HepG2 (cell line): ENCODE results near the gene THAP9. TPM values are rescaled to one million over a fixed set of nuclear protein-coding genes. Genes with fewer than 3 reads are reported as not detected.

Experiments used
- ATAC-seq: fragments of 200-7000 bp; cut with Tn5 transposase; 3 replicates; pipeline ENCODE4 v1.9.1; 2020; ENCODE audit warnings: mild to moderate bottlenecking, moderate library complexity
- BruUV-seq: library from RNA; stranded (reverse); fragments of 400-500 nt; replicated peaks from 2 replicates; lab custom pipeline; 2021; lab: Mats Ljungman, UMichigan
- CTCF ChIA-PET: fragments of 300-600 bp; formaldehyde crosslinking; extraction: SDS; loops from one replicate; lab custom pipeline; 2021; ENCODE audit warnings: low total read pairs, inconsistent platforms, low intra/inter-chr PET ratio; lab: Yijun Ruan, JAX
- POLR2A ChIA-PET: fragments of 350-600 bp; sonication (Branson Sonifier 250); formaldehyde crosslinking; loops from one replicate; lab custom pipeline; 2020; ENCODE audit warnings: antibody characterized with exemption, inconsistent platforms; lab: Yijun Ruan, JAX
- DNase-seq: peaks from one replicate; pipeline ENCODE4 v3.0.0-alpha.2; 2015; ENCODE audit warnings: low spot score
- FAIRE-seq: peaks from 3 replicates; lab custom pipeline; 2011; peaks lifted over from hg19 to GRCh38; lab: Jason Lieb, UNC
- H2AFZ ChIP-seq: one replicate; pipeline ENCODE4 v1.6.1; 2011; ENCODE audit warnings: low read length, inconsistent platforms
- H3K27ac ChIP-seq: fragments of 300-600 bp; 3 replicates; pipeline ENCODE4 v1.8.0; 2011; ENCODE audit warnings: mixed run types, mild to moderate bottlenecking, mixed read lengths, low read length, inconsistent platforms; ENCODE audit not compliant: insufficient read depth; ENCODE audit errors: extremely low read length
- H3K27me3 ChIP-seq, 2 experiments: fragments of 200-600 bp in 1 of 2; 2 replicates in 1 of 2; 3 replicates in 1 of 2; pipeline versions ENCODE4 v1.6.0 to v1.8.0; 2011; ENCODE audit warnings: low read length in 2 of 2, mild to moderate bottlenecking in 2 of 2, moderate library complexity in 2 of 2, inconsistent platforms in 1 of 2; ENCODE audit not compliant: insufficient read depth in 2 of 2, control insufficient read depth in 1 of 2
- H3K36me3 ChIP-seq, 2 experiments: fragments of 200-600 bp in 1 of 2; replicated peaks in 1 of 2; 2 replicates in 1 of 2; 3 replicates in 1 of 2; pipeline versions ENCODE4 v1.5.1 to v1.8.0; 2011; ENCODE audit warnings: low read length in 2 of 2, inconsistent platforms in 1 of 2; ENCODE audit not compliant: insufficient read depth in 2 of 2, control insufficient read depth in 1 of 2
- H3K4me1 ChIP-seq: 2 replicates; pipeline ENCODE4 v1.5.1; 2012; ENCODE audit warnings: low read length, inconsistent platforms; ENCODE audit not compliant: insufficient read depth
- H3K4me2 ChIP-seq: 2 replicates; pipeline ENCODE4 v1.6.0; 2011; ENCODE audit warnings: low read depth, low read length, inconsistent platforms
- H3K4me3 ChIP-seq, 3 experiments: fragments of 200-600 bp in 1 of 3; sonication (generic), shearing (Covaris generic) in 1 of 3; replicated peaks in 1 of 3; 2 replicates each; pipeline ENCODE4 v1.5.1; 2011 to 2016; ENCODE audit warnings: low read length in 3 of 3, inconsistent platforms in 2 of 3, low read depth in 2 of 3, mild to moderate bottlenecking in 2 of 3, control low read depth in 1 of 3, mixed read lengths in 1 of 3; ENCODE audit not compliant: insufficient read depth in 1 of 3
- H3K79me2 ChIP-seq: one replicate; pipeline ENCODE4 v1.6.1; 2011; ENCODE audit warnings: low read length, inconsistent platforms; ENCODE audit not compliant: insufficient read depth
- H3K9ac ChIP-seq: 2 replicates; pipeline ENCODE4 v1.6.0; 2011; ENCODE audit warnings: mild to moderate bottlenecking, low read depth, low read length, inconsistent platforms; ENCODE audit not compliant: insufficient read depth
- H3K9me3 ChIP-seq: 2 replicates; pipeline ENCODE4 v1.5.1; 2012; ENCODE audit warnings: mild to moderate bottlenecking, low read length
- H4K20me1 ChIP-seq: 2 replicates; pipeline ENCODE4 v1.6.0; 2011; ENCODE audit warnings: inconsistent platforms, mild to moderate bottlenecking, low read length, moderate library complexity; ENCODE audit not compliant: insufficient read depth
- AGO1 ChIP-seq: fragments of 200-400 bp; formaldehyde crosslinking; IDR thresholded peaks from 2 replicates; pipeline ENCODE4 v1.6.1; 2017; ENCODE audit warnings: mild to moderate bottlenecking, low read depth, low read length, moderate library complexity; ENCODE audit not compliant: poor library complexity, severe bottlenecking
- CENPX ChIP-seq: sonication (generic); formaldehyde crosslinking; IDR thresholded peaks from 2 replicates; pipeline ENCODE4 v1.9.0; 2021; ENCODE audit warnings: mild to moderate bottlenecking, missing genetic modification reagents, moderate library complexity
- GATA4 ChIP-seq: sonication (generic); IDR thresholded peaks from 2 replicates; pipeline ENCODE4 v1.6.1; 2016; ENCODE audit warnings: antibody characterized with exemption, low read depth, borderline replicate concordance
- MED13 ChIP-seq: sonication (generic); formaldehyde crosslinking; IDR thresholded peaks from 2 replicates; pipeline ENCODE4 v1.5.0; 2020; ENCODE audit warnings: missing genetic modification reagents
- MIXL1 ChIP-seq: IDR thresholded peaks from 2 replicates; pipeline ENCODE4 v1.6.1; 2016
- NCOA1 ChIP-seq: sonication (generic); formaldehyde crosslinking; IDR thresholded peaks from 2 replicates; pipeline ENCODE4 v1.9.0; 2021; ENCODE audit warnings: missing genetic modification reagents
- POLR2AphosphoS5 ChIP-seq: IDR thresholded peaks from 2 replicates; pipeline ENCODE4 v1.6.1; 2012; ENCODE audit warnings: low read depth, low read length
- SMAD1 ChIP-seq: sonication (generic); formaldehyde crosslinking; IDR thresholded peaks from 2 replicates; pipeline ENCODE4 v1.4.0; 2020; ENCODE audit warnings: missing genetic modification reagents, low read depth, mild to moderate bottlenecking, borderline replicate concordance
- TBP ChIP-seq: sonication (generic); formaldehyde crosslinking; IDR thresholded peaks from 2 replicates; pipeline ENCODE4 v1.5.0; 2020; ENCODE audit warnings: missing genetic modification reagents
- ZBTB14 ChIP-seq: sonication (generic); formaldehyde crosslinking; IDR thresholded peaks from 2 replicates; pipeline ENCODE4 v1.4.0; 2020; ENCODE audit warnings: missing genetic modification reagents
- ZC3H4 ChIP-seq: sonication (generic); formaldehyde crosslinking; IDR thresholded peaks from 2 replicates; pipeline ENCODE4 v1.4.0; 2020; ENCODE audit warnings: missing genetic modification reagents, borderline replicate concordance
- ZNF770 ChIP-seq: sonication (generic); formaldehyde crosslinking; IDR thresholded peaks from 2 replicates; pipeline ENCODE4 v1.5.0; 2020; ENCODE audit warnings: mild to moderate bottlenecking, missing genetic modification reagents
- WGBS: methylation state at CpG from one replicate; pipeline ENCODE4 v1.1.6; 2017; ENCODE audit warnings: low lambda C conversion rate; 5-methylcytosine and 5-hydroxymethylcytosine counted together
- in situ Hi-C: cut with HindIII; loops from 2 replicates; pipeline ENCODE4 v1.10.0; 2017; ENCODE audit warnings: low pct_unique_long_range_greater_than_20kb; ENCODE audit not compliant: extremely low pct_ligation_motif_present
- intact Hi-C: fragments of 100-400 bp; cut with micrococcal nuclease; formaldehyde crosslinking; loops from one replicate; pipeline ENCODE4 v1.10.0; 2022; ENCODE audit not compliant: unreplicated experiment
- polyA plus RNA-seq, 8 experiments: library from polyadenylated mRNA; depleted of rRNA in 3 of 8; stranded (reverse) in 7 of 8; unstranded in 1 of 8; fragments of >200 nt; fragmentation: Illumina TruSeq in 4 of 8; extraction: Trizol in 4 of 8; gene quantifications; 2 replicates each; pipeline versions ENCODE4 v1.2.1 to v1.2.3, GENCODE V29; 2011 to 2016; ENCODE audit warnings: low read depth in 4 of 8, missing spikeins in 1 of 8, mixed read lengths in 1 of 8; ENCODE audit not compliant: insufficient read depth in 1 of 8
- total RNA-seq, 5 experiments: library from RNA; depleted of rRNA; stranded (reverse); fragments of >200 nt; fragmentation: Illumina TruSeq; extraction: Trizol; gene quantifications; 2 replicates each; pipeline ENCODE4 v1.2.3, GENCODE V29; 2016; ENCODE audit warnings: low read depth in 1 of 5

Gene THAP9
- total and polyA plus RNA-seq, 2 of the 13 experiments (the other 11 are each of a cell fraction or from before 2014, with no cell fraction given), result 6.0 to 7.2 TPM

GRCh38 chr4:82968972-82969371 lies 68.4 kb downstream of the THAP9 start:
- H3K4me3 ChIP-seq, result no peak overlapping the region
- CTCF ChIA-PET, result no interaction called here
- H2AFZ ChIP-seq, result no peak overlapping the region
- in situ Hi-C loops (no loop called here), intact Hi-C loops (no loop called here)
- H3K4me2 ChIP-seq, result no peak overlapping the region
- H3K27me3 ChIP-seq, result no peaks in the 10 kb centered on the region
- no peaks in the 10 kb centered on the region for H3K79me2 ChIP-seq
- POLR2A ChIA-PET, result no interaction called here
- no peak for DNase-seq
- H3K9ac ChIP-seq, result no peak overlapping the region
- H4K20me1 ChIP-seq, result no peaks in the 10 kb centered on the region
- no peaks in the 10 kb centered on the region for H3K9me3 ChIP-seq
- no TSS peak for BruUV-seq
- H3K36me3 ChIP-seq, result peaks cover 9 to 61% of the 10 kb centered on the region in 2 experiments
- no peak overlapping the region for H3K27ac ChIP-seq
- TF ChIP-seq NCOA1 (CRISPR knock-in tag), result no peak
- no peak for TF ChIP-seq ZNF770 (CRISPR knock-in tag)
- no peak for TF ChIP-seq SMAD1
- TF ChIP-seq TBP (CRISPR knock-in tag), result no peak
- TF ChIP-seq ZC3H4, result no peak
- TF ChIP-seq CENPX (CRISPR knock-in tag), result no peak
- no peak for TF ChIP-seq MIXL1
- TF ChIP-seq MED13 (CRISPR knock-in tag), result no peak
- no peak for TF ChIP-seq ZBTB14 (CRISPR knock-in tag)
- no peak for TF ChIP-seq POLR2AphosphoS5
- TF ChIP-seq GATA4, result no peak
- no peak for TF ChIP-seq AGO1
- WGBS, result 92% methylated on average over 4 of the region's 4 CpGs
- no peak for ATAC-seq
- no peak for FAIRE-seq
- H3K4me1 ChIP-seq, result no peaks in the 10 kb centered on the region
